ENCODE measurements around the gene DACH1. TPM values are rescaled to one million over a fixed set of nuclear protein-coding genes. Genes with fewer than 3 reads are reported as not detected.

The DACH1 gene
- total and polyA plus RNA-seq, 2 of the 13 experiments (the other 11 are each of a cell fraction or from before 2014, with no cell fraction given) = not detected

GRCh38 chr13:71906448-71906847 is 39.4 kb upstream of the DACH1 start:
- 5% methylated on average over 1 of the region's 1 CpG for WGBS (ENCODE audit: low lambda C conversion rate)
- no peaks in the 10 kb centered on the region for H3K36me3 ChIP-seq (replicated peaks in 1 of 2; ENCODE audit: control insufficient read depth in 1 of 2, insufficient read depth in 2 of 2, low read length in 2 of 2)
- POLR2A ChIA-PET = no interaction called here
- ATAC-seq (no peak), DNase-seq (ENCODE audit: low spot score) (no peak), FAIRE-seq (no peak)
- H3K79me2 ChIP-seq (ENCODE audit: insufficient read depth, low read length) = no peaks in the 10 kb centered on the region
- no peaks in the 10 kb centered on the region for H3K4me1 ChIP-seq (ENCODE audit: insufficient read depth, low read length)
- H3K9me3 ChIP-seq (ENCODE audit: low read length) = no peaks in the 10 kb centered on the region
- no peaks in the 10 kb centered on the region for H3K27me3 ChIP-seq (ENCODE audit: control insufficient read depth in 1 of 2, insufficient read depth in 2 of 2, low read length in 2 of 2)
- no peak overlapping the region for H3K27ac ChIP-seq (ENCODE audit: extremely low read length, insufficient read depth, low read length)
- H4K20me1 ChIP-seq (ENCODE audit: insufficient read depth, low read length) = no peaks in the 10 kb centered on the region
- H3K4me2 ChIP-seq (ENCODE audit: low read depth, low read length) = no peak overlapping the region
- in situ Hi-C loops (cut with HindIII; ENCODE audit: extremely low pct_ligation_motif_present, low pct_unique_long_range_greater_than_20kb) = no loop called here
- BruUV-seq (replicated peaks) = no TSS peak
- no peak overlapping the region for H3K4me3 ChIP-seq (replicated peaks in 1 of 3; ENCODE audit: insufficient read depth in 1 of 3, low read depth in 2 of 3, low read length in 3 of 3)
- intact Hi-C loops (cut with micrococcal nuclease; ENCODE audit: unreplicated experiment) = no loop called here
- CTCF ChIA-PET (ENCODE audit: low intra/inter-chr PET ratio, low total read pairs) = no interaction called here
- H2AFZ ChIP-seq (ENCODE audit: low read length) = no peak overlapping the region
- TF ChIP-seq ZNF749 (CRISPR knock-in tag; IDR thresholded peaks at IDR 0.05; ENCODE audit: borderline replicate concordance) (no peak), NRL (CRISPR knock-in tag; IDR thresholded peaks at IDR 0.05; ENCODE audit: borderline replicate concordance) (no peak), ZNF101 (CRISPR knock-in tag; IDR thresholded peaks at IDR 0.05; ENCODE audit: borderline replicate concordance, low read depth) (no peak), ZNF720 (CRISPR knock-in tag; IDR thresholded peaks at IDR 0.05) (no peak), EHMT2 (IDR thresholded peaks at IDR 0.05; ENCODE audit: borderline replicate concordance, low read depth, low read length) (no peak), TOPORS (CRISPR knock-in tag; IDR thresholded peaks at IDR 0.05) (no peak), HDAC6 (IDR thresholded peaks at IDR 0.05; ENCODE audit: low read depth, low read length) (no peak), ZNF644 (CRISPR knock-in tag; IDR thresholded peaks at IDR 0.05; ENCODE audit: low read depth) (no peak), ZBTB14 (CRISPR knock-in tag; IDR thresholded peaks at IDR 0.05) (no peak), SP2 (CRISPR knock-in tag; IDR thresholded peaks at IDR 0.05) (no peak), ARNT (IDR thresholded peaks at IDR 0.05) (no peak), NBN (conservative IDR thresholded peaks at IDR 0.05) (no peak), FOSL2 (CRISPR knock-in tag; IDR thresholded peaks at IDR 0.05) (no peak), MXD1 (CRISPR knock-in tag; IDR thresholded peaks at IDR 0.05) (no peak), JARID2 (CRISPR knock-in tag; IDR thresholded peaks at IDR 0.05; ENCODE audit: insufficient replicate concordance) (no peak), BATF2 (CRISPR knock-in tag; IDR thresholded peaks at IDR 0.05) (no peak)
- H3K9ac ChIP-seq (ENCODE audit: insufficient read depth, low read depth, low read length) = no peak overlapping the region

Measured in HepG2 (cell line).